ENCODE measurements around the gene ZFYVE28. TPM values are rescaled to one million over a fixed set of nuclear protein-coding genes. Genes with fewer than 3 reads are reported as not detected.

The ZFYVE28 gene
- total and polyA plus RNA-seq, 8 donors, result 4.9 to 88.8 (median 7.3) TPM

GRCh38 chr4:2320152-2320551 is 98.3 kb downstream of the ZFYVE28 start:
- TF ChIP-seq, protein P1, sequence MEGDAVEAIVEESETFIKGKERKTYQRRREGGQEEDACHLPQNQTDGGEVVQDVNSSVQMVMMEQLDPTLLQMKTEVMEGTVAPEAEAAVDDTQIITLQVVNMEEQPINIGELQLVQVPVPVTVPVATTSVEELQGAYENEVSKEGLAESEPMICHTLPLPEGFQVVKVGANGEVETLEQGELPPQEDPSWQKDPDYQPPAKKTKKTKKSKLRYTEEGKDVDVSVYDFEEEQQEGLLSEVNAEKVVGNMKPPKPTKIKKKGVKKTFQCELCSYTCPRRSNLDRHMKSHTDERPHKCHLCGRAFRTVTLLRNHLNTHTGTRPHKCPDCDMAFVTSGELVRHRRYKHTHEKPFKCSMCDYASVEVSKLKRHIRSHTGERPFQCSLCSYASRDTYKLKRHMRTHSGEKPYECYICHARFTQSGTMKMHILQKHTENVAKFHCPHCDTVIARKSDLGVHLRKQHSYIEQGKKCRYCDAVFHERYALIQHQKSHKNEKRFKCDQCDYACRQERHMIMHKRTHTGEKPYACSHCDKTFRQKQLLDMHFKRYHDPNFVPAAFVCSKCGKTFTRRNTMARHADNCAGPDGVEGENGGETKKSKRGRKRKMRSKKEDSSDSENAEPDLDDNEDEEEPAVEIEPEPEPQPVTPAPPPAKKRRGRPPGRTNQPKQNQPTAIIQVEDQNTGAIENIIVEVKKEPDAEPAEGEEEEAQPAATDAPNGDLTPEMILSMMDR (IDR thresholded peaks at IDR 0.05), result no peak
- no peak for TF ChIP-seq POLR2A (IDR thresholded peaks at IDR 0.05)
- no peak for TF ChIP-seq POLR2AphosphoS5 (IDR thresholded peaks at IDR 0.05)
- no peak for TF ChIP-seq EP300 (IDR thresholded peaks at IDR 0.05)
- intact Hi-C loops (cut with DNase I; ENCODE audit: low total_unique reads), result no loop called here
- H3K4me1 ChIP-seq, result no peaks in the 10 kb centered on the region
- no peaks in the 10 kb centered on the region for H3K27me3 ChIP-seq
- DNase-seq, result peak; percentile 8 to 26
- H3K4me3 ChIP-seq, result no peak overlapping the region
- peaks cover 0 to 3% (median 0%) of the 10 kb centered on the region in 4 donors for H3K9me3 ChIP-seq
- WGBS, 5 donors, result 63 to 82% (median 68%) methylated on average over 18 of the region's 18 CpGs
- H3K36me3 ChIP-seq, result no peaks in the 10 kb centered on the region
- no peak overlapping the region for H3K27ac ChIP-seq

DNA sequence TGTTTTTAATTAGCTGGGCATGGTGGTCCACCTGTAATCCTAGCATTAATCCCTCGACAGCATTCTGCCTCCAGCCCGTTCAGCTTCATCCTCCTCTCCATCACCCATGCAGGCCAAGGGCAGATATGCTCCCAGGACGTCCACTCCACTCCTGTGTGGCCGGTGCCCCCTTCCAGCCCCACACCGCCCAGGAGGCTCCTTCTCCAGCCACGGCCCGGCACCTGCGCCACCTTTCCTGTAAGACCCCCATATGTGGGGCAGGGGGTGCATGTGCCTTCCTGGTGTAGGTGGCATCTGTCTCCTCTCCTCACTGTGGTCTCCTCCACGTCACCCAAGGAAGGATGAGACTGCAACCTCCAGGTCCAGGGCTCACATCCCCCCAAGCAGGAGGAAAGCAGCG is 99.6 kb downstream of the ZFYVE28 start:
- H3K36me3 ChIP-seq, result no peaks in the 10 kb centered on the region
- no peaks in the 10 kb centered on the region for H3K4me1 ChIP-seq
- no peak overlapping the region for H3K27ac ChIP-seq
- TF ChIP-seq POLR2AphosphoS5 (IDR thresholded peaks at IDR 0.05), result no peak
- TF ChIP-seq POLR2A (IDR thresholded peaks at IDR 0.05), result no peak
- no peak for TF ChIP-seq EP300 (IDR thresholded peaks at IDR 0.05)
- TF ChIP-seq, protein P1 (IDR thresholded peaks at IDR 0.05), result no peak
- H3K27me3 ChIP-seq, result no peaks in the 10 kb centered on the region
- 86 to 93% (median 91%) methylated on average over 8 to 10 of the region's 10 CpGs for WGBS, 5 donors
- peak in 1 of 2 donors; percentile 8 for DNase-seq
- intact Hi-C loops (cut with DNase I; ENCODE audit: low total_unique reads), result no loop called here
- no peak overlapping the region for H3K4me3 ChIP-seq
- H3K9me3 ChIP-seq, result peaks cover 0 to 7% (median 0%) of the 10 kb centered on the region in 4 donors

- H3K27ac ChIP-seq, result no peak overlapping the region
- WGBS, 5 donors, result 89 to 93% (median 92%) methylated on average over 10 to 12 of the region's 12 CpGs
- no peaks in the 10 kb centered on the region for H3K27me3 ChIP-seq
- DNase-seq, result peak in 1 of 2 donors; percentile 9
- H3K4me1 ChIP-seq, result no peaks in the 10 kb centered on the region
- no peak for TF ChIP-seq POLR2AphosphoS5 (IDR thresholded peaks at IDR 0.05)
- TF ChIP-seq, protein P1 (IDR thresholded peaks at IDR 0.05), result no peak
- TF ChIP-seq POLR2A (IDR thresholded peaks at IDR 0.05), result no peak
- TF ChIP-seq EP300 (IDR thresholded peaks at IDR 0.05), result no peak
- H3K9me3 ChIP-seq, result peaks cover 0 to 7% (median 0%) of the 10 kb centered on the region in 4 donors
- no peak overlapping the region for H3K4me3 ChIP-seq
- intact Hi-C loops (cut with DNase I; ENCODE audit: low total_unique reads), result no loop called here
- H3K36me3 ChIP-seq, result no peaks in the 10 kb centered on the region
Measured at GRCh38 chr4:2318476-2318875, 100.0 kb downstream of the ZFYVE28 start.

DNA sequence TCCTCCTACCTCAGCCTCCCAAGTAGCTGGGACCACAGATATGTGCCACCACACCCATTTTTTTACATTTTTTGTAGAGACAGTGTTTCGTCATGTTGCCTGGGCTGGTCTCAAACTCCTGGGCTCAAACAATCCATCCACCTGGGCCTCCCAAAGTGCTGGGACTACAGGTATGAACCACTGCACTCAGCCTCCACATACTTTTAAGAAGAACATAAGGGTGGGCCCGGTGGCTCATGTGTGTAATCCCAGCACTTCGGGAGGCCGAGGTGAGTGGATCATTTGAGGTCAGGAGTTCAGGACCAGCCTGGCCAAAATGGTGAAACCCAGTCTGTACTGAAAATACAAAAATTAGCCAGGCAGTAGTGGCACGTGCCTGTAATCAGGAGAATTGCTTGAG is 105.1 kb downstream of the ZFYVE28 start:
- Histone ChIP-seq H3K27me3 (no peaks in the 10 kb centered on the region), H3K4me1 (no peaks in the 10 kb centered on the region), H3K36me3 (no peaks in the 10 kb centered on the region), H3K27ac (no peak overlapping the region), H3K9me3 (peaks cover 0 to 13% (median 2%) of the 10 kb centered on the region in 4 donors), H3K4me3 (no peak overlapping the region)
- no peak for TF ChIP-seq POLR2AphosphoS5 (IDR thresholded peaks at IDR 0.05)
- WGBS, 5 donors, result 62 to 85% (median 77%) methylated on average over 5 of the region's 5 CpGs
- intact Hi-C loops (cut with DNase I; ENCODE audit: low total_unique reads), result no loop called here
- DNase-seq, result peak in 1 of 2 donors; percentile 18

GRCh38 chr4:2306773-2307410 is 111.6 kb downstream of the ZFYVE28 start:
- peak in 1 of 2 donors; percentile 13 for DNase-seq
- Histone ChIP-seq H3K27me3 (no peaks in the 10 kb centered on the region), H3K9me3 (peaks cover 0 to 8% (median 4%) of the 10 kb centered on the region in 4 donors), H3K4me1 (no peaks in the 10 kb centered on the region), H3K36me3 (peaks cover 0 to 15% (median 11%) of the 10 kb centered on the region in 4 donors), H3K4me3 (no peak overlapping the region), H3K27ac (no peak overlapping the region)
- TF ChIP-seq, protein P1 (IDR thresholded peaks at IDR 0.05), result no peak
- TF ChIP-seq POLR2AphosphoS5 (IDR thresholded peaks at IDR 0.05), result no peak
- intact Hi-C loops (cut with DNase I; ENCODE audit: low total_unique reads), result no loop called here
- 87 to 93% (median 92%) methylated on average over 10 of the region's 10 CpGs for WGBS, 5 donors

Measured in stomach (tissue), 9 donors.